HCT116 (cell line): ENCODE results near the gene SLC7A9. TPM values are rescaled to one million over a fixed set of nuclear protein-coding genes. Genes with fewer than 3 reads are reported as not detected.

Experiments used
- ATAC-seq: fragments of 200-7000 bp; cut with Tn5 transposase; 2 replicates; pipeline ENCODE4 v1.9.1; 2020; ENCODE audit warnings: mild to moderate bottlenecking, moderate library complexity
- BruUV-seq: library from RNA; stranded (reverse); fragments of 400-500 nt; replicated peaks from 2 replicates; lab custom pipeline; 2021; lab: Mats Ljungman, UMichigan
- CTCF ChIA-PET: fragments of 300-600 bp; sonication (Branson Sonifier 250); formaldehyde crosslinking; loops from one replicate; lab custom pipeline; 2021; ENCODE audit warnings: antibody characterized with exemption; lab: Charles Lee
- POLR2A ChIA-PET: fragments of 300-600, 350-600 bp; sonication (Branson Sonifier 250); formaldehyde crosslinking; loops from one replicate; lab custom pipeline; 2021; ENCODE audit warnings: antibody characterized with exemption; lab: Charles Lee
- RAD21 ChIA-PET, 2 experiments: fragments of 300-600 bp; sonication (Branson Sonifier 250); formaldehyde crosslinking; loops; one replicate each; lab custom pipeline; 2023; ENCODE audit warnings: low total read pairs in 2 of 2; ENCODE audit not compliant: uncharacterized antibody in 2 of 2, unreplicated experiment in 2 of 2, low non-redundant PET in 1 of 2; lab: Charles Lee
- DNase-seq: peaks from one replicate; pipeline ENCODE4 v3.0.0-alpha.2; 2010; ENCODE audit warnings: low read depth, low spot score
- H2AFZ ChIP-seq: fragments of 200-600 bp; shearing (Covaris generic), sonication (generic); 2 replicates; pipeline ENCODE4 v1.6.1; 2017; ENCODE audit warnings: low read depth, mixed run types, mixed read lengths, antibody characterized with exemption, low read length; ENCODE audit not compliant: poor library complexity, severe bottlenecking
- H3K27ac ChIP-seq: 2 replicates; pipeline ENCODE4 v1.5.1; 2012; ENCODE audit warnings: low read depth, low read length
- H3K27me3 ChIP-seq: fragments of 200-600 bp; sonication (generic); 2 replicates; pipeline ENCODE4 v1.6.1; 2016; ENCODE audit warnings: mixed run types, low read length, mixed read lengths; ENCODE audit not compliant: insufficient read depth
- H3K36me3 ChIP-seq, 2 experiments: fragments of 200-500 bp in 1 of 2; fragments of 200-600 bp in 1 of 2; sonication (Bioruptor generic) in 1 of 2; sonication (generic) in 1 of 2; 2 replicates each; pipeline versions ENCODE4 v1.5.1 to v1.6.1; 2014 to 2016; ENCODE audit warnings: low read length in 2 of 2, inconsistent platforms in 1 of 2, mixed read lengths in 1 of 2, mixed run types in 1 of 2; ENCODE audit not compliant: insufficient read depth in 2 of 2, control insufficient read depth in 1 of 2
- H3K4me1 ChIP-seq, 2 experiments: fragments of 200-600 bp in 1 of 2; sonication (generic) in 1 of 2; 2 replicates each; pipeline versions ENCODE4 v1.5.1 to v1.6.1; 2012 to 2017; ENCODE audit warnings: low read length in 2 of 2, inconsistent platforms in 1 of 2, mild to moderate bottlenecking in 1 of 2, mixed read lengths in 1 of 2, mixed run types in 1 of 2, moderate library complexity in 1 of 2; ENCODE audit not compliant: insufficient read depth in 2 of 2, control insufficient read depth in 1 of 2
- H3K4me2 ChIP-seq: fragments of 200-600 bp; sonication (generic); 2 replicates; pipeline ENCODE4 v1.6.1; 2017; ENCODE audit warnings: mixed run types, low read length, mixed read lengths
- H3K4me3 ChIP-seq, 2 experiments: fragments of 200-600 bp in 1 of 2; sonication (generic) in 1 of 2; replicated peaks in 1 of 2; 2 replicates each; pipeline ENCODE4 v1.5.1; 2011 to 2016; ENCODE audit warnings: low read length in 2 of 2, control low read depth in 1 of 2, low read depth in 1 of 2, mild to moderate bottlenecking in 1 of 2, mixed read lengths in 1 of 2, mixed run types in 1 of 2
- H3K79me2 ChIP-seq: fragments of 200-600 bp; sonication (generic); 2 replicates; pipeline ENCODE4 v1.6.1; 2017; ENCODE audit warnings: mild to moderate bottlenecking, mixed run types, low read length, moderate library complexity, mixed read lengths; ENCODE audit not compliant: insufficient read depth
- H3K9ac ChIP-seq: fragments of 200-600 bp; sonication (generic); 2 replicates; pipeline ENCODE4 v1.6.1; 2016; ENCODE audit warnings: low read length, mixed read lengths
- H3K9me2 ChIP-seq: fragments of 200-600 bp; sonication (generic), shearing (Covaris generic); 2 replicates; pipeline ENCODE4 v1.6.1; 2017; ENCODE audit warnings: mixed run types, mild to moderate bottlenecking, moderate library complexity; ENCODE audit not compliant: insufficient read depth
- H3K9me3 ChIP-seq, 2 experiments: fragments of 200-500 bp in 1 of 2; fragments of 200-600 bp in 1 of 2; sonication (Bioruptor generic) in 1 of 2; sonication (generic) in 1 of 2; 2 replicates each; pipeline ENCODE4 v1.6.1; 2014 to 2017; ENCODE audit warnings: low read length in 2 of 2, mixed read lengths in 2 of 2, inconsistent platforms in 1 of 2, low read depth in 1 of 2, mild to moderate bottlenecking in 1 of 2, mixed run types in 1 of 2, moderate library complexity in 1 of 2; ENCODE audit not compliant: control insufficient read depth in 1 of 2, insufficient read depth in 1 of 2
- H4K20me1 ChIP-seq: fragments of 200-600 bp; sonication (generic), shearing (Covaris generic); 2 replicates; pipeline ENCODE4 v1.6.1; 2017; ENCODE audit warnings: mixed run types, mild to moderate bottlenecking, moderate library complexity; ENCODE audit not compliant: insufficient read depth
- ATF3 ChIP-seq: IDR thresholded peaks from 2 replicates; pipeline ENCODE4 v1.6.1; 2012
- CEBPB ChIP-seq: IDR thresholded peaks from 2 replicates; pipeline ENCODE4 v1.6.1; 2012; ENCODE audit warnings: low read depth
- ELF1 ChIP-seq: IDR thresholded peaks from 2 replicates; pipeline ENCODE4 v1.6.1; 2012; ENCODE audit warnings: low read depth, borderline replicate concordance
- FOSL1 ChIP-seq: IDR thresholded peaks from 2 replicates; pipeline ENCODE4 v1.6.1; 2012; ENCODE audit warnings: low read depth
- JUND ChIP-seq: IDR thresholded peaks from 2 replicates; pipeline ENCODE4 v1.6.1; 2012
- MAX ChIP-seq: IDR thresholded peaks from 2 replicates; pipeline ENCODE4 v1.6.1; 2012
- POLR2AphosphoS5 ChIP-seq: IDR thresholded peaks from 2 replicates; pipeline ENCODE4 v1.6.1; 2011; ENCODE audit warnings: mild to moderate bottlenecking, low read depth, low read length, moderate library complexity
- SRF ChIP-seq: IDR thresholded peaks from 2 replicates; pipeline ENCODE4 v1.6.1; 2012; ENCODE audit warnings: low read depth
- ZBTB33 ChIP-seq: IDR thresholded peaks from 2 replicates; pipeline ENCODE4 v1.6.1; 2011; ENCODE audit warnings: mild to moderate bottlenecking, low read length, moderate library complexity; ENCODE audit not compliant: insufficient replicate concordance; ENCODE audit errors: extremely low read depth
- ZNF274 ChIP-seq: fragments of 200-500 bp; sonication (Bioruptor generic); IDR thresholded peaks from 2 replicates; pipeline ENCODE4 v1.6.1; 2014; ENCODE audit warnings: mild to moderate bottlenecking, low read depth, low read length, inconsistent platforms
- intact Hi-C: fragments of 100-400 bp; cut with micrococcal nuclease; formaldehyde crosslinking; loops from 2 replicates; pipeline ENCODE4 v1.10.0; 2022
- total RNA-seq: library from RNA; stranded (reverse); gene quantifications from one replicate; pipeline ENCODE4 v1.2.1, GENCODE V29; 2021; ENCODE audit not compliant: unreplicated experiment

SLC7A9 gene
- total RNA-seq, 1 experiment from 2014 or later = 0.42 TPM

GRCh38 chr19:32909257-32909656, 39.7 kb upstream of the SLC7A9 start:
- Histone ChIP-seq H4K20me1 (no peaks in the 10 kb centered on the region), H3K4me2 (no peak overlapping the region), H3K9ac (no peak overlapping the region), H3K79me2 (no peaks in the 10 kb centered on the region), H3K27ac (no peak overlapping the region), H3K27me3 (no peaks in the 10 kb centered on the region), H2AFZ (no peak overlapping the region)
- POLR2A ChIA-PET = interaction anchor here (0.5 kb wide), 1 partner anchor 967 kb away, joined by 3 read pairs; no protein-coding TSS in a partner anchor
- no TSS peak for BruUV-seq
- no peak for DNase-seq
- TF ChIP-seq CEBPB = no peak
- no peak for TF ChIP-seq FOSL1
- TF ChIP-seq ATF3 = no peak
- TF ChIP-seq SRF = no peak
- TF ChIP-seq, all 23 proteins: peak for 0
- intact Hi-C loops = no loop called here
- ChIA-PET CTCF (no interaction called here), RAD21 (no interaction called here)
- no peaks in the 10 kb centered on the region for H3K9me3 ChIP-seq
- no peaks in the 10 kb centered on the region for H3K9me2 ChIP-seq
- ATAC-seq = no peak
- H3K36me3 ChIP-seq = no peaks in the 10 kb centered on the region
- no peaks in the 10 kb centered on the region for H3K4me1 ChIP-seq
- H3K4me3 ChIP-seq = no peak overlapping the region

GRCh38 chr19:32908641-32909190, 39.1 kb upstream of the SLC7A9 start:
- no peaks in the 10 kb centered on the region for H3K36me3 ChIP-seq
- TF ChIP-seq ZNF274 = no peak
- TF ChIP-seq POLR2AphosphoS5 = no peak
- TF ChIP-seq JUND = no peak
- no peak for TF ChIP-seq SRF
- TF ChIP-seq FOSL1 = no peak
- no peak for TF ChIP-seq MAX
- TF ChIP-seq ELF1 = no peak
- no peak for TF ChIP-seq ZBTB33
- H3K79me2 ChIP-seq = no peaks in the 10 kb centered on the region
- H3K9me2 ChIP-seq = no peaks in the 10 kb centered on the region
- ATAC-seq = no peak
- no peak overlapping the region for H2AFZ ChIP-seq
- H3K27ac ChIP-seq = no peak overlapping the region
- H3K27me3 ChIP-seq = no peaks in the 10 kb centered on the region
- H3K4me2 ChIP-seq = no peak overlapping the region
- no peaks in the 10 kb centered on the region for H3K9me3 ChIP-seq
- BruUV-seq = no TSS peak
- no peak overlapping the region for H3K9ac ChIP-seq
- intact Hi-C loops = no loop called here
- ChIA-PET CTCF (no interaction called here), RAD21 (no interaction called here), POLR2A (interaction anchor here (0.5 kb wide), 1 partner anchor 968 kb away, joined by 3 read pairs; no protein-coding TSS in a partner anchor)
- DNase-seq = no peak
- H3K4me1 ChIP-seq = no peaks in the 10 kb centered on the region
- no peaks in the 10 kb centered on the region for H4K20me1 ChIP-seq
- H3K4me3 ChIP-seq = no peak overlapping the region
